GM20431 (cell line): ENCODE data around the gene MORF4L2.
"Not testable (repeated sequence)": the region's sequence is repeated elsewhere in the genome, so short reads cannot be mapped to it uniquely, and the experiment has no call there.

Experiments used
- in situ Hi-C: fragments of 300-500 bp; cut with MseI, MboI; formaldehyde crosslinking; loops from one replicate; pipeline ENCODE4 v1.15.0; 2020; ENCODE audit warnings: low sequenced_read_pairs; ENCODE audit not compliant: unreplicated experiment

Gene MORF4L2

DNA sequence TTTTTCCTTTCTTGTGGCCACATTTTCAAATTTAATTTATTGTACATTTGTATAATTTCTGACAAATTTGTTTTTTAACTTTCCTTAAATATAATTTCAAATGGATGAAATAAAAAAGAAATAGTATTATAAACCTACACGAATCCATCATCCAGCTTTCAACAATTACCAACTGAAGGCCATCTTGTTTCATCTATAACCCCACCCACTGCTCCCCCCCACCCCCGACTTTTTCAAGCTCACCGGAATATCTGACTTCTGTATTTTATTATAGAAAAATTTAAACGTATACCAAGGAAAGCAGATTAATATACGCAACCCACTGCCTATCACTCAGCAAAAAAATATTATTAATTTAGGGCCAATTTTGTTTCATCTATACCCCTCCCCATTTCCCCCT is 1.1 kb downstream of the MORF4L2 start:
- in situ Hi-C loops: no loop called here

DNA sequence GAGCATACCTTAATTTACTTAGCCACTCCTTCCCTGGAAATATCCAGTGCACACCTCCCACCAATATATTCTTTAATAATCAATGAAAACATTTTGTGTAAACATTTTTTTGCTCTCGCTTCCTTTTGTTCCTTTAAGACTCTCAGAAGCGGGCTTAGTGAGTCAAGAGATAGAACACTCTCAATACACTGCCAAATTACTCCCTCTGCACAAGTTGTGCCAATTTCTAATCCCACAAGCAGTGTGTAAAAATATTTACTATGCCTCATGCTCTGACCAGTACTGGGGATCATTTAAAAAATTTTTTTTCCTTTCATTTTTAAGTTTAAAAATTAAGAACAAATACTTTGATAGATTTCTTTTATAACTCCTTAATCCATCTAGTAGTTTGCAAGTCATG is 5.1 kb downstream of the MORF4L2 start:
- in situ Hi-C loops: no loop called here

DNA sequence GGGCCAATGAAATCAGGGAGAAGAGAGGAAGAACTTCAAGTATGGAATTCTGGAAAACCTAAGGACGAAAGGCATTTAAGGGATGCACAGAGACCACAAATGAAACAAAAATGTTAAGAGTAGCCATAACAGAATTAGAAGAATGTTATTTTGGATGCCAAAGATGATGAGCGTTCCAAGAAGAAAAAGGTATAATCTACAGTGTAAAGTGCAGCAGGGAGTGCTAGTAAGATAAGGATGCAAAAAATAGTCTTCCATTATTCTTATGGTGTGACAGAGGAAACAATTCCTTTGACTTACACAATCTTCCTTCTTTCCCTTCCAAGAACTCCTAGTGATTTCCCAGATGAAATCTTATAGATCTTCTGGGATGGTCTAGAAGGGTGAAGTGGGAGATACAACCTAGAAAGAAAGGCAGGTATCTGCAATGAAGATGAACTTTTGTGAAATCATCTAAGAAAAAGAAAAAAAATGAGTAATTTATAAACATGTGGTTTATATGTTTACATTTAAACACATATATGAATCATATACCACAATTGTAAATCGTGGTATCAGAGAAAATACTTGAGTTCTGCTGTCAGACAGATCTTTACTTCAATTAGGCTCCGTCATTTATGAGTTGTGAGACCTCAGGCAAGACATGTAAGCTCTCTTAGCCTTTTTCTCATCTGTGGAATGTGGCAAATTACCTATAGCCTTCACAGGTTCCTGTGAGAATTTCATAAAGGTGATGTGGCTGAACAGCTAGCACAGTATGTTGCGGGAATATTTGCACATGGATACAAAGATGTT is 8.1 kb downstream of the MORF4L2 start:
- in situ Hi-C loops: no loop called here

DNA sequence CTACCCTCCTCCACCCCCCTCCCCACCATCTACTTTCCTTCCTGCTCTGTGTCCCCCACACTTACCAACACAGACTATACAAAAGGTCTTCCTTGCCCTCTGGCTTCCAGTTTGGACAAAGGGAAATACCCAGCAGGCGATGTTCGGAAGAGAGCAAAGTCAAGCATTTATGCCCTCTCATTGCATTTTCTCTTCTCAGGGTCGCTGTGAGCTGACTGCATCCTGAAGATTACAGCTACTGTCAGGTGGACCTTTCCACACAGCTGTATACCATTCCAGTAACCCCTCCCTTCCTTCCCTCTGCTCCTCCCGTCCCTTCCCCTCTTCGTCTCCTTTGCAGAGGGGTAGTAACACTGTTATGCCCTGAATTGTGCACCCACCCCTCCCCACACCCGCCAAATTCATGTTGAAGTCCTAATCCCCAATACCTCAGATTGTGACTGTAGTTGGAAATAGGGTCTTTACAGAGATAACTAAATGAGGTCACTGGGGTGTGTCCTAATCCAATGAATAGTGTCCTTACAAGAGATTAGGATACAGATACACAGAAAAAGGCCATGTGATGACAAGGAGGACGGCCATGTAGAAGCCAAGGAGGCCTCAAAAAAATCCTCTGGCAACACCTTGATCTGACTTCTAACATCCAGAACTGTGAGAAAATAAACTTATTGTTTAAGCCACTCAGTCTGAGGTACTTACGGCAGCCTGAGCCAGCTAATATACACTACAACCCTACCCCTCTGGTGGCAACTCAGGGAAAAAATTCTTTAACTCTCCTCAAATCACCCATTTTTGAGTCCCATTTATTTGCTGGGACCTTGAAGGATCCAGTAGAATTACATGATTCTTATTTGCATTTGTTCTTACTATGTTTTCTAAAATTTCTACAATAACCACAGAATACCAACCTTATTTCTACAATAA is 11.7 kb downstream of the MORF4L2 start:
- in situ Hi-C loops: no loop called here

DNA sequence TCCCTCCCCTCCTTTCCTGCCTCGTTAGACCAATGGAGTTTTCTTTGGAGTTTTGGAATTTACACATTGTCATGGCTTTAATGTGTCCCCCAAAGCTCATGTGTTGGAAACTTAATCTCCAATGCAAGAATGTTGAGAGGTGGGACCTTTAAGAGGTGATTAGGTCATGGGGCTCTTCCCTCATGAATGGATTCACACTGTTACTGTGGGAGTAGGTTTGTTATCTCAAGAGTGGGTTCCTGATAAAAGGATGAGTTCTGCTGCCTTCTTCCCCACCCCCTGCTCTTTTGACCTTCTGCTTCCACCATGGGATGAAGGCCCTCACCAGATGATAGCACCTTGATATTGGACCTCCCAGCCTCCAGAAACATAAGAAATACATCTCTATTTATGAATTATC is 16.8 kb downstream of the MORF4L2 start:
- in situ Hi-C loops: no loop called here

DNA sequence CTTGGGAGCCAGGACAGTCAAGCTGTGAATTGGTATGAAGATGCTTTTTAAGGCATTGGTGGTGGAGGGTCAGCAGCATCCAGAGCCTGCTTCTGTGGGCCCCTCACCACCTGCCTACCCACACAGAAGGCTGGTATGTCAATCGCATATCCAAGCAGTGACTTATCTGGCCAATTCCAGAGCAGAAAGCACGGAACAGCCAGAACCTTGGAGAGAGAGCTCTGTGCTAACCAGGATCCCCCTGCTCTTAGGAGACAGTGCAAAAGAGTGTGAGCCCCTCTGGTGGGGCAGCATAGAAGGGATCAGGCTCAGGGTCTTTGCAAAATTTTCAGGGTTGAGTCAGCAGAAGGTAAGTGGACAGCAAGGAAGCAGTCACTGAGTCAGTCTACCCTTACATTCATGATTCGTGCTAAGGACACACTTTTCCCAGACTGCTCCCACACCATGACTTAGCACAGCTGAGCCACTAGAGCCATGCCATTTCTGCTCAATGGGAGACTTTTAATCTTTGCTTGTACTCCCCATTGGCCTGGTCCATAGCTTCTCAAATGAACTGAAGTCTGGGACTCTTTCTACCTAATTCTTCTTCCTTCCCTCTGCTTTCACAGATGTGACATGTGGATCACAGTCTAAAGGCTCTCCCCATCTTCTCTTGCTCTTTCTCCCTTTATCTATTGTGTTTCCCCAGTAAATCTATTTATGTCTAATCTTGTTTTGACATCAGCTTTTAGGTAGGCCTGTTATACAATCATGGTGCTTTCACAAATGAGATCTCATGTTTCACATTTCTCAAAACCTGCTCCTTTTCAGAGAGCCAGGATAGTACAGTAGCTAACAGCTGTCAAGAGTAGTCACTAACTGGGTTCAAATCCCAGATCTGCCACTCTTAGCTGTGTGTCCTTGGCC is 20.0 kb downstream of the MORF4L2 start:
- in situ Hi-C loops: no loop called here

DNA sequence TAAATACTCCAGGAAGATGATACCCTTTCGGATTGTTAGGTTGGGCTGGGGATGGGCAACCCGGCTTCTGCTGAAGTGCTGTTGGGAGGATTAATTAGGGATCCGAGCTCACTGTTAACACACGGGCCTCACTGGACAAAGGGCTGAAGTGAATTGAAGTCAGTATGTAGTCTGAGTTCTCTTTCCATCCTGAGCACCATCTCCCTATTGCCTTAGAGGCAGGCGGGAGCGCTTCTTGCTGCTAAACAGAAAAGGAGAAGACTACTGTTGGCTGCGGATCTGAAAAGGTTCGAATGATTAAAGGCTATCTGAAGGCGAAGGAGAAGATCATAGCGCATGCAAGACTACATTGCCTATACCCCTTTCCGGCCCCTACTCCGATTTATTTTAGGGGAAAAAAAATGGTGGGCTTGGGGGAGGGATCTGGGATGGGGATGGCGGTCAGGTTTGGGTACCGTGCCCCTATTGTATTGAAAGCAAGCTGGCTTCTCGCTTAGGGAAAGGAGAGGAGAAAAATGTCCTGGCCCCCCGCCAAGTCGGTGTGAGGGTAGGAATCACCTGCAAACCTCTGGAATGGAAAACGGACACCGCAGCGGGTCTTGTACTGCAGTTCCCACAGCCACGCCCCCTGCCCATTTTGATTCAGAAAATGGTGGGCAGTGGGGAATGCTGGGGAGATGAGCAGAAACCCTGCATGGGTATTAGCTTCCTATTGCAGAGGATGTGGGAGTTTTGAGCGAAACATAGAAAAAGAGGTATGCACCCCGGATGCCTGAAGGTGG is 22.3 kb downstream of the MORF4L2 start:
- in situ Hi-C loops: no loop called here

DNA sequence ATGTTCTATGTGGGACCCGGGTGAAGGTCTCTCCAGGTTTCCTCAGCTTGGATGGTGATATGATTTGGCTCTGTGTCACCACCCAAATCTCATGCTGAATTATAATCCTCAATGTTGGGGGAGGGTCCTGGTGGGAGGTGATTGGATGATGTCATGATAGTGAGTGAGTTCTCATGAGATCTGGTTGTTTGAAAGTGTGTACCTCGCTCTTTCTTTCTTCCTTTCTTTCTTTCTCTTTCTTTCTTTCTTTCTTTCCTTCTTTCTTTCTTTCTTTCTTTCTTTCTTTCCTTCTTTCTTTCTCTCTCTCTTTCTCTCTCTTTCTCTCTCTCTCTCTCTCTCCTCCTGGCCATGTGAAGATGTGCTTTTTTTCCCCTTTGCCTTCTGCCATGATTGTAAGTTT is 27.0 kb downstream of the MORF4L2 start:
- in situ Hi-C loops: not testable (repeated sequence)

DNA sequence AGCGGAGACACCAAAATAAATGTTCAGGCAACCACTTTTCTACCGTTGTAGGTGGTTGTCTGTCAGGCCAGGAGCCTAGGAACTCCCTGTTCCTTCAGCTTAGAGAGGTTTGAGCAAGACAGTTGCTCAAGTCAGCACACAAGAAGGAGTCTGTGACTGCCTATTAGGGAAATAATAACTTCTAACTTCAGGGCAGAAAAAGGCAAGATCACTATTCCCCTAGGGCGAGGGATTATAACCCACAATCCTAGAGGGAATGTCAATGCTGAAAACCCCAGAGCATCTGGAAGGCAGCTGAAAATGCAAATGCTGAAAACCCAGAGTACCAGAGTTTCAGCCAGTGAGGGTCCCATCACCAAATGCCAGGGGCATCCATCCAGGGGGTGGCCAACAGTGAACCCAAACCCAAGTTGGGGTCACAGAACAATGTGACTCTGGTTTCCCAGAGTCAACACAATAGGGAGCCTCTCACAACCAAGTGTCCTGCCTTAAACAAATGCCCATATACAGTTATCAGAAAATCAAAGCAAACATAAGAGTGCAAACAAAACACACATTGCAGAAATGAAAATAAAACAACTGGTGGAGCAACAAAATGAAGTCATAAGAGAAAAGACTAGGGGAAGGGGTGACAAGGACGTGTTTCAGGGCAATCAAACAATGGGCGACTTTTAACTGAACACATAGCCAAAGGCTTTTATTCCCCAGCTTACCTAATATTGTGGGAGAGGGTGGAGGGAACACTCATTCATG is 27.6 kb downstream of the MORF4L2 start:
- in situ Hi-C loops: no loop called here

DNA sequence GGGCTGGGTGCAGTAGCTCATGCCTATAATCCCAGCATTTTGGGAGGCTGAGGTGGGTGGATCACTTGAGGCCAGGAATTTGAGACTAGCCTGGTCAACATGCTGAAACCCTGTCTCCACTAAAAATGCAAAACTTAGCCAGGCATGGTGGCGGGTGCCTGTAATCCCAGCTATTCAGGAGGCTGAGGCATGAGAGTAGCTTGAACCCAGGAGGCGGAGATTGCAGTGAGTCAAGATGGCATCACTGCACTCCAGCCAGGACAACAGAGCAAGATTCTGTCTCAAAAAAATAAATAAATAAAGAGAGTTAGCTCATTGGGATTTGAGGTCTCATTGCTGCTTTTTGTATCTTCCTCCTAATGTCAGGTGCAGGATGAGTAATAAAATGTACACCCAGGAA is 29.4 kb downstream of the MORF4L2 start:
- in situ Hi-C loops: not testable (repeated sequence)

DNA sequence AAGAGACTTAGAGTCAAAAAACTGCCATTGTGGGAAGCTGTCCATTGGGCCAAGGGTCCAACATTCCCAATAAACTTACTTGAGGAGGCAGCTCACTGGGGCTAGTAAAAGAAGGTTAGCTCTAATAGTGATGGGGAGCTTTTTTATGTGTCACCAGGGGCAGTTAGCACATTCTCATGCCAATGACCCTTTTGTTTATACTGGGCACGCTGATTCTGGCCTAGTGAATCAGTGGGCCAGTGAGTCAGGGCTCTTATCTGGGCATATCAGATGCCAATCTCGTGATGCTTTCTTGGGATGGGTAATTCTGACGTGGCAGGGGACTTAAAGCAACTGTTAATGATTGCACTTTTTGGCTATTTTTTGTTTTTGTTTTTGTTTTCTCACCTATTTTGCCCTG is 29.9 kb downstream of the MORF4L2 start:
- in situ Hi-C loops: no loop called here

DNA sequence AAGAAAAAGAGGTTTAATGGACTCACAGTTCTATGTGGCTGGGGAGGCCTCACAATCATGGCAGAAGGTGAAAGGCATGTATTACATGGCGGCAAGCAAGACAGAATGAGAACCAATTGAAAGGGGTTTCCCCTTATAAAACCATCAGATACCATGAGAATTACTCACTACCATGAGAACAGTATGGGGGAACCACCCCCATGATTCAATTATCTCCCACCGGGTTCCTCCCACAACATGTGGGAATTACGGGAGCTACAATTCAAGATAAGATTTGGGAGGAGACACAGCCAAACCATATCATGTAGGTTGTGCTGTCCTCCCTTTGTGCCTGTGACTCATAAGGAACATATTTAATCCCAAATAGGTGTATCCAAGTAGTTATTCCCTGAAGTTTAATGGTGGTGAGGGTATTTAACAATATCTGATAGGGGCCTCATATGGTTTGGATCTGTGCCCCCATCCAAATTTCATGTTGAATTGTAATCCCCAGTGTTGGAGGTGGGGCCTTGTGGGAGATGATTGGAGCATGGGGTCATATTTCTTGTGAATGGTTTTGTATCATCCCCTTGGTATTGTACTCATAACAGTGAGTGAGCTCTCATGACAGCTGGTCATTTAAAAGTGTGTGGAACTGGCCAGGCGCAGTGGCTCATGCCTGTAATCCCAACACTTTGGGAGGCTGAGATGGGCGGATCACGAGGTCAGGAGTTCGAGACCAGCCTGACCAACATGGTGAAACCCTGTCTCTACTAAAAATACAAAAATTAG is 31.1 kb downstream of the MORF4L2 start:
- in situ Hi-C loops: not testable (repeated sequence)

DNA sequence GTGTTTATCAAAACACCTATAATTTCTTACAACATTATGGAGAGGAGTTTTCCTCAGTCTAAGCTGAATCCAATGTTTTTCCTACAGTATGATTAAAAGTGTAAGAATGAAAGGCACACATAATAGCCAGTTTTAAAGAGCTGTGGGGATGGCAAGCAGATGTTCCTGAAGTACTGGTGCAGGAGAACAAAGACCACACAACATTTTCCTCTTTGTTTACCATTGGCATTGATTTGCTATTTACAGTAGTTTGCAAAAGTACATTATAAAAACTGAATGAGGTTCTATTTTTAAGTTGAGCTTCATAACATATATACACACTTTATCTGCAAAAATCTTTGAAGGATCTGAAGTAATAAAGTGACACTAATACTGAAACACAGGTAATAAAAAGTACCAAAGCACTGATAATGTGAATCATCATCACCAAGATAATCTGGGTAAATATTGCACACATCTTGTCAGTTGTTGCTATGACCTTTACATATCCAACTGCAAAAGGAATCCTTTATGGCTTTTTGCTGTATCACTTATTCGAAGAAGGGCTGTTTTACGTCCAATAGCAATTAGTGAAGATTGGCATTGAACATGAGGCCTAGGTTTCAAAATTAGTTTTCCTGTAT is 35.2 kb downstream of the MORF4L2 start:
- in situ Hi-C loops: no loop called here

DNA sequence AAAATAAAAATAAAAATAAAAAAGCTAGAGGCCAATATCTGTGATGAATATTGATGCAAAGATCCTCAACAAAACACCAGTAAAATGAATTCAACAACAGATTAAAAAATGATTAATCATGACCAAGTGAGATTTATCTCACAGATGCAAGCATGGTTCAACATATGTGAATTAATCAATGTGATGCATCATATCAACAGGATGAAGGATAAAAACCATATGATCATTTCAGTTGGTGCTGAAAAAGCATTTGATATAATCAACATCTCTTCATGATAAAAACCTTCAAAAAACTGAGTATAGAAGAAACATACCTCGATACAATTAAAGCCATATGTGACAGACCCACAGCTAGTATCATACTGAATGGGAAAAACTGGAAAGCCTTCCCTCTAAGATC is 38.9 kb downstream of the MORF4L2 start:
- in situ Hi-C loops: no loop called here

DNA sequence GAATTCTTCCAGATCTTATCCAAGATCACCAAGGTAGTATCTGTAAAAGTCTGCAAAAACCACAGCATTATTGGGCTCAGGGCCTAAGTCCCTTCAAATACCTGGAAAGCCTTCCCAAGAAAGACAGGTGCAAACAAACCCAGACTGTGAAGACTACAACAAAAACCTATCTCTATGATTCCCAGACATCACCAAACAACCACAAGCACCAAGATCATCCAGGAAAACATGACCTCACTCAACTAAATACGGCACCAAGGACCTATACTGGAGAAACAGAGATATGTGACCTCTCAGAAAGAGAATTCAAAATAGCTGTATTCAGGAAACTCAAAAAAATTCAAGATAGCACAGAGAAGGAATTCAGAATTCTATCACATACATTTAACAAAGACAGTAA is 42.4 kb downstream of the MORF4L2 start:
- in situ Hi-C loops: no loop called here

DNA sequence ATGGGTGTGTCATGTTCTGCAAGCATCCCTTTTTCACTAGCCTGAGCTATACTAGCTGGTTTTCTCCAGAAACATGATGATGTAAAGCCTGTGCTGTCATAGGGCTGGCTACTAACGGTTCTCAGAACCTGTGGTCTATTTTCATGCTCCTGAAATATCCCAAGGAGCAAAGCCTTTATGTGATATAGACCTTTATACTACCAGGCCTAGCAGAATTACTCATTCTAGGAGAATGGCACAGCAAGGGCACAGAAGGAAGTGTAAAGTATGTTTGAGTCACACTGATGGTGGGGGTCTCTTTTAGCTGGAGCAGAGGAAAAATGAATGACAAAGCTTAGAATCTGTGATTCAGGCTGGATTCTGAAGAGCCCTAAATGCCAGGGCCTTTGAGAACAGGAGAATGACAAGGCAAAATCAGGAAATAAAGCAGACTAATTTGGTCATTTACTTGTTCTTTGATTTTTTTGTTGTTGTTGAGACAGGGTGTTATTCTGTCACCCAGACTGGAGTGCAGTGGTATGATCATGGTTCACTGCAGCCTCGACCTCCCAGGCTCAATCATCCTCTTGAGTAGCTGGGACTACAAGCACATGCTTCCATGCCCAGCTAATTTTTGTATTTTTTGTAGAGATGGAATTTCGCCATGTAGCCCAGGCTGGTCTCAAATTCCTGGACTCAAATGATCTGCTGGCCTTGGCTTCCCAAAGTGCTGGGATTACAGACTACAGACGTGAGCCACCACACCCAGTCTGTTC is 45.9 kb downstream of the MORF4L2 start:
- in situ Hi-C loops: no loop called here
